HepG2 (cell line): ENCODE data around the gene FANCD2. TPM values are rescaled to one million over a fixed set of nuclear protein-coding genes. Genes with fewer than 3 reads are reported as not detected.
"Not testable (repeated sequence)": the region's sequence is repeated elsewhere in the genome, so short reads cannot be mapped to it uniquely, and the experiment has no call there.

Experiments used
- ATAC-seq: fragments of 200-7000 bp; cut with Tn5 transposase; 3 replicates; pipeline ENCODE4 v1.9.1; 2020; ENCODE audit warnings: mild to moderate bottlenecking, moderate library complexity
- BruUV-seq: library from RNA; stranded (reverse); fragments of 400-500 nt; replicated peaks from 2 replicates; lab custom pipeline; 2021; lab: Mats Ljungman, UMichigan
- CTCF ChIA-PET: fragments of 300-600 bp; formaldehyde crosslinking; extraction: SDS; loops from one replicate; lab custom pipeline; 2021; ENCODE audit warnings: low total read pairs, inconsistent platforms, low intra/inter-chr PET ratio; lab: Yijun Ruan, JAX
- POLR2A ChIA-PET: fragments of 350-600 bp; sonication (Branson Sonifier 250); formaldehyde crosslinking; loops from one replicate; lab custom pipeline; 2020; ENCODE audit warnings: antibody characterized with exemption, inconsistent platforms; lab: Yijun Ruan, JAX
- DNase-seq: peaks from one replicate; pipeline ENCODE4 v3.0.0-alpha.2; 2015; ENCODE audit warnings: low spot score
- FAIRE-seq: peaks from 3 replicates; lab custom pipeline; 2011; peaks lifted over from hg19 to GRCh38; lab: Jason Lieb, UNC
- H2AFZ ChIP-seq: one replicate; pipeline ENCODE4 v1.6.1; 2011; ENCODE audit warnings: low read length, inconsistent platforms
- H3K27ac ChIP-seq: fragments of 300-600 bp; 3 replicates; pipeline ENCODE4 v1.8.0; 2011; ENCODE audit warnings: mixed run types, mild to moderate bottlenecking, mixed read lengths, low read length, inconsistent platforms; ENCODE audit not compliant: insufficient read depth; ENCODE audit errors: extremely low read length
- H3K27me3 ChIP-seq, 2 experiments: fragments of 200-600 bp in 1 of 2; 2 replicates in 1 of 2; 3 replicates in 1 of 2; pipeline versions ENCODE4 v1.6.0 to v1.8.0; 2011; ENCODE audit warnings: low read length in 2 of 2, mild to moderate bottlenecking in 2 of 2, moderate library complexity in 2 of 2, inconsistent platforms in 1 of 2; ENCODE audit not compliant: insufficient read depth in 2 of 2, control insufficient read depth in 1 of 2
- H3K36me3 ChIP-seq, 2 experiments: fragments of 200-600 bp in 1 of 2; replicated peaks in 1 of 2; 2 replicates in 1 of 2; 3 replicates in 1 of 2; pipeline versions ENCODE4 v1.5.1 to v1.8.0; 2011; ENCODE audit warnings: low read length in 2 of 2, inconsistent platforms in 1 of 2; ENCODE audit not compliant: insufficient read depth in 2 of 2, control insufficient read depth in 1 of 2
- H3K4me1 ChIP-seq: 2 replicates; pipeline ENCODE4 v1.5.1; 2012; ENCODE audit warnings: low read length, inconsistent platforms; ENCODE audit not compliant: insufficient read depth
- H3K4me2 ChIP-seq: 2 replicates; pipeline ENCODE4 v1.6.0; 2011; ENCODE audit warnings: low read depth, low read length, inconsistent platforms
- H3K4me3 ChIP-seq, 3 experiments: fragments of 200-600 bp in 1 of 3; sonication (generic), shearing (Covaris generic) in 1 of 3; replicated peaks in 1 of 3; 2 replicates each; pipeline ENCODE4 v1.5.1; 2011 to 2016; ENCODE audit warnings: low read length in 3 of 3, inconsistent platforms in 2 of 3, low read depth in 2 of 3, mild to moderate bottlenecking in 2 of 3, control low read depth in 1 of 3, mixed read lengths in 1 of 3; ENCODE audit not compliant: insufficient read depth in 1 of 3
- H3K79me2 ChIP-seq: one replicate; pipeline ENCODE4 v1.6.1; 2011; ENCODE audit warnings: low read length, inconsistent platforms; ENCODE audit not compliant: insufficient read depth
- H3K9ac ChIP-seq: 2 replicates; pipeline ENCODE4 v1.6.0; 2011; ENCODE audit warnings: mild to moderate bottlenecking, low read depth, low read length, inconsistent platforms; ENCODE audit not compliant: insufficient read depth
- H3K9me3 ChIP-seq: 2 replicates; pipeline ENCODE4 v1.5.1; 2012; ENCODE audit warnings: mild to moderate bottlenecking, low read length
- H4K20me1 ChIP-seq: 2 replicates; pipeline ENCODE4 v1.6.0; 2011; ENCODE audit warnings: inconsistent platforms, mild to moderate bottlenecking, low read length, moderate library complexity; ENCODE audit not compliant: insufficient read depth
- ARNTL ChIP-seq: sonication (generic); formaldehyde crosslinking; IDR thresholded peaks from 2 replicates; pipeline ENCODE4 v1.4.0; 2020; ENCODE audit warnings: mild to moderate bottlenecking, missing genetic modification reagents
- MEF2D ChIP-seq: sonication (generic); formaldehyde crosslinking; IDR thresholded peaks from 2 replicates; pipeline ENCODE4 v1.5.1; 2020; ENCODE audit warnings: mild to moderate bottlenecking, missing genetic modification reagents
- RFXAP ChIP-seq: sonication (generic); formaldehyde crosslinking; IDR thresholded peaks from 2 replicates; pipeline ENCODE4 v1.4.0; 2020; ENCODE audit warnings: missing genetic modification reagents, borderline replicate concordance
- ZFP36 ChIP-seq: fragments of 150-350 bp; IDR thresholded peaks from 2 replicates; pipeline ENCODE4 v1.6.1; 2018; ENCODE audit warnings: borderline replicate concordance, low read length, low read depth; ENCODE audit not compliant: partially characterized antibody
- ZFP82 ChIP-seq: sonication (generic); formaldehyde crosslinking; IDR thresholded peaks from 2 replicates; pipeline ENCODE4 v1.5.1; 2020; ENCODE audit warnings: mild to moderate bottlenecking, missing genetic modification reagents, borderline replicate concordance
- ZNF30 ChIP-seq: sonication (generic); formaldehyde crosslinking; IDR thresholded peaks from 2 replicates; pipeline ENCODE4 v1.5.0; 2020; ENCODE audit warnings: mild to moderate bottlenecking, missing genetic modification reagents
- ZNF431 ChIP-seq: sonication (generic); formaldehyde crosslinking; IDR thresholded peaks from 2 replicates; pipeline ENCODE4 v1.9.0; 2022; ENCODE audit warnings: missing genetic modification reagents, low read depth, mild to moderate bottlenecking, borderline replicate concordance
- WGBS: methylation state at CpG from one replicate; pipeline ENCODE4 v1.1.6; 2017; ENCODE audit warnings: low lambda C conversion rate; 5-methylcytosine and 5-hydroxymethylcytosine counted together
- in situ Hi-C: cut with HindIII; loops from 2 replicates; pipeline ENCODE4 v1.10.0; 2017; ENCODE audit warnings: low pct_unique_long_range_greater_than_20kb; ENCODE audit not compliant: extremely low pct_ligation_motif_present
- intact Hi-C: fragments of 100-400 bp; cut with micrococcal nuclease; formaldehyde crosslinking; loops from one replicate; pipeline ENCODE4 v1.10.0; 2022; ENCODE audit not compliant: unreplicated experiment
- polyA plus RNA-seq, 8 experiments: library from polyadenylated mRNA; depleted of rRNA in 3 of 8; stranded (reverse) in 7 of 8; unstranded in 1 of 8; fragments of >200 nt; fragmentation: Illumina TruSeq in 4 of 8; extraction: Trizol in 4 of 8; gene quantifications; 2 replicates each; pipeline versions ENCODE4 v1.2.1 to v1.2.3, GENCODE V29; 2011 to 2016; ENCODE audit warnings: low read depth in 4 of 8, missing spikeins in 1 of 8, mixed read lengths in 1 of 8; ENCODE audit not compliant: insufficient read depth in 1 of 8
- total RNA-seq, 5 experiments: library from RNA; depleted of rRNA; stranded (reverse); fragments of >200 nt; fragmentation: Illumina TruSeq; extraction: Trizol; gene quantifications; 2 replicates each; pipeline ENCODE4 v1.2.3, GENCODE V29; 2016; ENCODE audit warnings: low read depth in 1 of 5

Gene FANCD2
- total and polyA plus RNA-seq, 2 of the 13 experiments (the other 11 are each of a cell fraction or from before 2014, with no cell fraction given) = 10.1 to 42.0 TPM

GRCh38 chr3:10055097-10055496 lies 28.9 kb downstream of the FANCD2 start (continued):
- TF ChIP-seq MEF2D (CRISPR knock-in tag) (no peak), ZFP82 (CRISPR knock-in tag) (no peak), ZFP36 (no peak)

DNA sequence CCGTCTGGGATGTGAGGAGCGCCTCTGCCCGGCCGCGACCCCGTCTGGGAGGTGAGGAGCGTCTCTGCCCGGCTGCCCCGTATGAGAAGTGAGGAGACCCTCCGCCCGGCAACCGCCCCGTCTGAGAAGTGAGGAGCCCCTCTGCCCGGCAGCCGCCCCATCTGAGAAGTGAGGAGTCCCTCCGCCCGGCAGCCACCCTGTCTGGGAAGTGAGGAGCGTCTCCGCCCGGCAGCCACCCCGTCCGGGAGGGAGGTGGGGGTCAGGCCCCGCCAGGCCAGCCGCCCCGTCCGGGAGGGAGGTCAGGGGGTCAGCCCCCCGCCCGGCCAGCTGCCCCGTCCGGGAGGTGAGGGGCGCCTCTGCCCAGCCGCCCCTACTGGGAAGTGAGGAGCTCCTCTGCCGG lies 43.8 kb downstream of the FANCD2 start:
- H3K4me2 ChIP-seq, H3K9me3 ChIP-seq, H3K27me3 ChIP-seq, POLR2A ChIA-PET, DNase-seq, H3K4me1 ChIP-seq, H4K20me1 ChIP-seq, H3K4me3 ChIP-seq, H2AFZ ChIP-seq, intact Hi-C loops, FAIRE-seq, BruUV-seq, H3K27ac ChIP-seq, H3K79me2 ChIP-seq, in situ Hi-C loops, ATAC-seq, CTCF ChIA-PET, H3K9ac ChIP-seq: not testable (repeated sequence)
- no CpG with 5 or more reads among the region's 33 CpGs for WGBS
- H3K36me3 ChIP-seq = peaks cover 3 to 35% of the 10 kb centered on the region in 2 experiments; a peak in 4 of 5 replicates

DNA sequence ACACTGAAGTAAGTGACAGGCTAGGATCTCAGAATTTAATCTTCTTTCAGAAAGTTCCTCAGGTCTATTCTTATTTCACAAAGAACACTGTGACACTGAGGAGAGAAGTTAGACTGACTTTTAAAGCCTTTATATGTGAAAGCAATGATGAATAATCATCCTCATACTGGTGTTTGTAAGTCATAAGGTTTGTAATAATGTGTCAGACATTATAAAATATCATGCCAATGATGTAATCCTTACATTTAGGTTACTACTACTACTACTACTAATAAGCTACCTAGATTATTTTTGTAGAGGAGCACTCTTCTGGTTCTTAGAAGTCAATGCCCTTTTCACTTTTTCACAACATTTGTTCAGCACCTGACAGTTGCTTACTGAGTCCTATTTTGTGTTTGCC lies 48.4 kb downstream of the FANCD2 start:
- H4K20me1 ChIP-seq = no peaks in the 10 kb centered on the region
- no TSS peak for BruUV-seq
- H3K27me3 ChIP-seq = no peaks in the 10 kb centered on the region
- H2AFZ ChIP-seq = no peak overlapping the region
- CTCF ChIA-PET = no interaction called here
- no peak for FAIRE-seq
- no peaks in the 10 kb centered on the region for H3K4me1 ChIP-seq
- H3K36me3 ChIP-seq = peaks cover 1 to 26% of the 10 kb centered on the region in 2 experiments; a peak in 1 of 5 replicates
- POLR2A ChIA-PET = no interaction called here
- no peaks in the 10 kb centered on the region for H3K79me2 ChIP-seq
- no peak for DNase-seq
- in situ Hi-C loops (no loop called here), intact Hi-C loops (no loop called here)
- no peak overlapping the region for H3K9ac ChIP-seq
- no peak overlapping the region for H3K4me3 ChIP-seq
- no peak overlapping the region for H3K4me2 ChIP-seq
- no peaks in the 10 kb centered on the region for H3K9me3 ChIP-seq
- TF ChIP-seq ZNF431 (CRISPR knock-in tag) = no peak
- TF ChIP-seq RFXAP = no peak
- TF ChIP-seq ZNF30 (CRISPR knock-in tag) = no peak
- no peak for TF ChIP-seq ARNTL (CRISPR knock-in tag)
- no peak overlapping the region for H3K27ac ChIP-seq
- ATAC-seq = no peak
